D721Med (cell line): ENCODE data around the gene MINDY3.

Source experiments
- DNase-seq: peaks from one replicate; pipeline ENCODE4 v3.0.0; 2011; ENCODE audit warnings: low spot score; ENCODE audit not compliant: insufficient read length
- FAIRE-seq: peaks from 2 replicates; lab custom pipeline; 2011; peaks lifted over from hg19 to GRCh38; lab: Jason Lieb, UNC
- TF ChIP-seq, protein P1 (sequence below): IDR thresholded peaks from 2 replicates; pipeline ENCODE4 v1.5.1; 2012; ENCODE audit warnings: mild to moderate bottlenecking, control low read depth; ENCODE audit not compliant: insufficient read depth; ENCODE audit errors: missing control alignments

The MINDY3 gene

DNA sequence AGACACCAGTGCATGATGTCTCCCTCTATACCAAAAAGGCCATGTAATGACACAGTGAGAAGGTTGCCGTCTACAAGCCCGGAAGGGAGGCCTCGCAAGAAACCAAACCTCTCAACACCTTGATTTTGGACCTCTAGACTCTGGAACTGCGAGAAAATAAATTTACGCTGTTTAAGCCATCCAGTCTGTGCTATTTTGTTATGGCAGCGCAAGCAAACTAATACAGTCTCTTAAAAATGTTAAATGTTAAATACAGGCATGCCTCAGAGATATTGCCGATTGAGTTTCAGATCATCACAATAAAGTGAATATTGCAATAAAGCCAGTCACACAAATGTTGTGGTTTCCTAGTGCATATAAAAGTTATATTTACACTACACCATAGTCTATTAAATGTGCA, 5.0 kb upstream of the MINDY3 start:
- DNase-seq (no peak), FAIRE-seq (no peak)
- TF ChIP-seq, protein P1, sequence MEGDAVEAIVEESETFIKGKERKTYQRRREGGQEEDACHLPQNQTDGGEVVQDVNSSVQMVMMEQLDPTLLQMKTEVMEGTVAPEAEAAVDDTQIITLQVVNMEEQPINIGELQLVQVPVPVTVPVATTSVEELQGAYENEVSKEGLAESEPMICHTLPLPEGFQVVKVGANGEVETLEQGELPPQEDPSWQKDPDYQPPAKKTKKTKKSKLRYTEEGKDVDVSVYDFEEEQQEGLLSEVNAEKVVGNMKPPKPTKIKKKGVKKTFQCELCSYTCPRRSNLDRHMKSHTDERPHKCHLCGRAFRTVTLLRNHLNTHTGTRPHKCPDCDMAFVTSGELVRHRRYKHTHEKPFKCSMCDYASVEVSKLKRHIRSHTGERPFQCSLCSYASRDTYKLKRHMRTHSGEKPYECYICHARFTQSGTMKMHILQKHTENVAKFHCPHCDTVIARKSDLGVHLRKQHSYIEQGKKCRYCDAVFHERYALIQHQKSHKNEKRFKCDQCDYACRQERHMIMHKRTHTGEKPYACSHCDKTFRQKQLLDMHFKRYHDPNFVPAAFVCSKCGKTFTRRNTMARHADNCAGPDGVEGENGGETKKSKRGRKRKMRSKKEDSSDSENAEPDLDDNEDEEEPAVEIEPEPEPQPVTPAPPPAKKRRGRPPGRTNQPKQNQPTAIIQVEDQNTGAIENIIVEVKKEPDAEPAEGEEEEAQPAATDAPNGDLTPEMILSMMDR: no peak

DNA sequence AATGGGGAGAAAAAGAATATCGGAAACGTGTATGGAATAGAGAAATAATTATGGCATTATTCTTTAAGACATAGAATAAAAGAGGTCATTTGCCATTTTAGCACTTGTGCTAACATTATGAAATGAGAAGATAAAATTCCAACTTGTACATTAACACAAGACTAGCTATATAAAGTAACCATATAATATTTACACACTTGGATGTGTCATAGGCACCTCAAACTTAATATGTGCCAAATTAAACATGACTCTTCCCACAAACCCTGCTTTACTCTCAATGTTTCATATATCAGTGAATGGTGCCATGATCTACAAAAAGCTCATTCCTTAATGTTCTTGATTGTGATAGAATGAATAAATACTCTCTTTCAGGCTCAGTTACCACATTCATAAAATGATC, 4.1 kb upstream of the MINDY3 start:
- TF ChIP-seq, protein P1: no peak
- DNase-seq: no peak
- FAIRE-seq: no peak

DNA sequence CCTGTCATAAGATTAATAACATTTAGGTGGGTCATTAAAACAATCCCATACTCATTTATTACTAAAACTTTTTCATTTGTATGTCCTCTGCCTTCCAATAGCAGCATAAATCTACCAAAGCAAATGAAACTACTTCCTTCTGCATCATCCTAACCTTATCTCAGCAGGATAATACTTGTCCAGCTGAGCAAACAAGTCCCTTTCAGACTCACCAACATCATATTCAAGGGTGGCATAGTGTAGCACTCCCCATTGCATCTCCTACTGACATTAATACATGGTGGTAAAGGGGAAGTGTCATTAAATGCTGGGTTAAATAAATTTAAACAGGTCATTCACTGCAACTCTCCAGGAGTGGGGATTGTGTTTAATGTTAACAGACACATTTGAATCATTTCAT, 3.4 kb upstream of the MINDY3 start:
- TF ChIP-seq, protein P1: no peak
- FAIRE-seq (no peak), DNase-seq (no peak)

DNA sequence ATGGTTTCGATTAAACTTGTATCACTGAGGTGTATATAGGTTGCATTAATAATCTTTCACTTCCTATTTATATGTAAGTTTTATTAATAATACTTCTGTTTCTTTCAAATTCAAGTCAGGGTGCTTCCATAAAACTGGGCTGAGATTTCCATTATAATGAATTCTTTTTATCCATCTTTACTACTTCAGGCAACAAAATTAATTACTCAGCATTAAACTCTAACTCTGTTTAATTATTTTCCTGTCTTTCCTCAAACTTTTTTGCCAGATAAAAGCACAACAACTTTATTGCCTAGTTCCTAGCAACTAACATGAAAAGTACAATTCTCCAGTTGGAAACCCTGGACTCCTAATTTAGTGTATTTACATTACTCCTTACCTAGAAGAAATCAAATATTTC, 3.0 kb upstream of the MINDY3 start:
- DNase-seq (no peak), FAIRE-seq (no peak)

DNA sequence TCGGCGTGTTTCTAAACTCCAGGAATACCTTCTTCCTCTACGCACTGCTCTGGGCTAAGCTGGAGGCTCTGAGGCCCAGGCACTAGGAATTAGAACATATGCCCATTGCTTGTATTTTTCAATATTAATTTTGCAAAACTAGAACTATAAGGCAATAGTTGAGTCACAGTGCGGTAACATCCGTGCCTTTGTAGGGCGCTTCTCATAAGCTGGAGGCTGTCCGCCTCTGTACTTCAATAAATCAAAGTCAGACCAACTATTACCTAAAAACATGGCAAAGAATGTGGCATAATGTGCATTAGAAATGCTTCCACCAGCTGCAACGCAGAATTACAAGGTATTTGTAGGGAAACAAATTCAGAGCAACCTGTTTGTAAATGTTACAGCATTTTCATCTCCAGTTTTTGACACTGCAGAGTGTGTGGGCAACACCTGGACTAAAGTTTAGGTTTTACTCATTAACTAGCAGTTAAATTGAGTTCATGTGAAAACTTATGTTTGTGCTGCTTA, 440 bp upstream of the MINDY3 start:
- no peak for FAIRE-seq
- TF ChIP-seq, protein P1: no peak
- DNase-seq: no peak

More for the DNA sequence above, 3.0 kb upstream of the MINDY3 start:
- TF ChIP-seq, protein P1: no peak

DNA sequence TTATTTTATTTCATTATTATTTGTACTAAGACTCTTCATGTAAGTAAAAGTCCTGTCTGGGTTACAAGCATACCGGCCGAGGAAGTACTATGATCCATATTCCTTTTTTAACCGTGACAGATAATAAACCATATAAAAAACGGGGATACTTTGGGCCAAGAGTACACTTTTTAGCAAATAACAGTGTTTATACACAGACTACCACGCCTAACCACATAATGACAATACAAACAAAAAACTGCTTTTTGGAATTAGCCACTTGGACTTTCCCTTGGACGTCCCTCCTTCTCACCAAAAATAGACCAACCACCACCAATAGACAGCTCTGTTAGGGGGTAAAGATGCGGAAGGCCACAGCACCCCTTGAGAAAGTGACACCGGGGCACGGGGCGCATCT, 800 bp downstream of the MINDY3 start:
- FAIRE-seq: no peak
- TF ChIP-seq, protein P1: no peak
- DNase-seq: no peak

DNA sequence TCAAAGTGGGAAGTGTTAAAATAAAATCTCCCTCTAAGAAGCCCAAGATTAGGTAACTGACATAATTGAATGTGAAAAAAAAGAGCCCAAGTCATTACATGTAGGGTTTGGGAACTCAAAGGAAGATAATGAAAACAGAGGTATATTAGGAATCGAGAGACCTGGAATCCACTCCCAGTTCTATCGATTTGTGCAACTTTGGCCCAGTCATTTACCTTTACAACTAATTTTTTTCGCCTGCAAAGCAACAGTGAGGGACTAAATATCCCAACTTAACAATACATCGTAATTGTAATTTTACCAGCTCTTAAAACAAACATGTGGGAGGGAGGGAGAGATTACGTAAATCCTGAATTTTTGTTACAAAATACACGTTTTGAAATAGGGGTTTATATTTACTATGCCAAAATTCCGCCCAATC, 1.4 kb downstream of the MINDY3 start:
- no peak for DNase-seq

More for the DNA sequence above, 1.4 kb downstream of the MINDY3 start:
- FAIRE-seq: no peak
- TF ChIP-seq, protein P1: no peak
